ENCODE data around the gene RANGAP1. TPM values are rescaled to one million over a fixed set of nuclear protein-coding genes. Genes with fewer than 3 reads are reported as not detected.
A peak's percentile ranks its signal among the peaks of the same experiment; 100 is the strongest.

RANGAP1 gene
- total and polyA plus RNA-seq, 3 experiments from 2014 or later, result 26.9 to 182 (median 170) TPM

DNA sequence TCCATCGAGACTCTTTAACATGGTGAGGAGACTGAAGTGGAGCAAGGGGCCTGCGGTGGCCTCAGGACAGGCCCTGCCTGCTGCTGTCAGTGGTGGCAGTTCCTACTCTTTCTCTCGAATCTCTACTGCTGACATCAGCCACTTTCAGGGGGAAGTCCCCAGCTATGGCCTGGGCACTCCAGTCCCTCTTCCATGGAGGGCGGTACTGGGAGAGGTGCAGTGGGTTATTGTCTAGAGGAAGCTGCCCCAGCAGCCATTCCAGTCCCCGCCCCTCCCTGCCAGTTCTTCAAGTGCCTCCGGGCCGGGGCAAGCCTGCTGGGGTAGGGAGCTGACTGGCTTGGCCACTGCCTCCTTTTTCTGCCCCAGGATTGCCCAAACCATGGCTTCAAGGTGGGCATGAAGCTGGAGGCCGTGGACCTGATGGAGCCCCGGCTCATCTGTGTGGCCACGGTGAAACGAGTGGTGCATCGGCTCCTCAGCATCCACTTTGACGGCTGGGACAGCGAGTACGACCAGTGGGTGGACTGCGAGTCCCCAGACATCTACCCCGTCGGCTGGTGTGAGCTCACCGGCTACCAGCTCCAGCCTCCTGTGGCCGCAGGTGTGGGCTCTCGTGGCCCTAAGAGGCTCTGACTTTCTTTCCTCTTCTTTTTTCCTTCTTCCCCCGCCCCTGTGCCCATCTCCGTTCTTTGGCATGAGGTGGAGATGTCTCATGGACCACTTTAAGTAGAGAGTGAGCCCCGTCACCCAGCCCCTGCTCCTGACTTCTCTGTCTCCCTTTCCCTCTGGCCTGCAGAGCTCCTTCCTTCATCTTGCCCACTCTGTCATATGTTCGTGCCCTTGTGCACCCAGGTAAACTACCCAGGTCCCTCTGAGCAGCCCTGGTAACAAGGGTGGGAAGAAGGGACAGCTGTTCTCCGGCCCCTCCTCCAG, 59.0 kb downstream of the RANGAP1 start:
- no peak for DNase-seq
- Mint-ChIP-seq H3K36me3 (peaks cover 0 to 87% (median 0%) of the 10 kb centered on the region in 3 donors), H3K4me1 (no peaks in the 10 kb centered on the region), H3K4me3 (no peak overlapping the region), H3K9me3 (no peaks in the 10 kb centered on the region), H3K27ac (peak overlapping the region in 2 of 8 donors; percentile 60 to 82), H3K27me3 (no peaks in the 10 kb centered on the region)
- ChIA-PET CTCF (interaction anchor here (1.3 kb wide), 1 partner anchor 10 kb away, joined by 8 read pairs; no protein-coding TSS in a partner anchor), POLR2A (no interaction called here)
- no peaks in the 10 kb centered on the region for H3K4me1 ChIP-seq (ENCODE audit: insufficient read depth, low read length)
- no peak overlapping the region for H3K4me3 ChIP-seq (ENCODE audit: low read length)
- H3K27ac ChIP-seq (ENCODE audit: low read depth, low read length), result no peak overlapping the region
- H3K27me3 ChIP-seq (ENCODE audit: insufficient read depth, low read length, poor library complexity, severe bottlenecking), result no peaks in the 10 kb centered on the region
- peaks cover 17% of the 10 kb centered on the region for H3K36me3 ChIP-seq (ENCODE audit: insufficient read depth, low read length)
- H3K9me3 ChIP-seq (ENCODE audit: low read length), result no peaks in the 10 kb centered on the region

DNA sequence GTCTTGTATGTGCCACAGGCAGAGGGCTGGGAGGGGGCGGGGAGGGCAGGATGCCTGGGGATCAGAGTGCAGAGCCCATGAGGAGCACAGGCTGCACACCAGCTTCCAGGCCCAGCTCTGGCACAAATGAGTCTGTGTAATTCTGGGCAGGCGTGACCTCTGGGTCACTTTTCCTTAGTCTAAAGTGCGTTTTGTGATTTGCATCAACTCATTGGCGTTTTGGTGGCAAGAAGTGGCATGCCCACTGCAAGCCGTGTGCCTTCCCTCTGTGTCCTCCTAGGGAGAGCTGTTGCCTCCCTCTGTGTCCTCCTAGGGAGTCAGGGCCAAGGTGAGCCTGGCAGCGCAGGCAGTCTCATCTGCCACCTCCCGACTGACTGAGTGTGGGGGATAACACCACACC, 62.5 kb downstream of the RANGAP1 start:
- peak overlapping the region in 1 of 8 donors; percentile 79 for H3K27ac Mint-ChIP-seq
- H3K4me3 Mint-ChIP-seq, result no peak overlapping the region
- H3K9me3 Mint-ChIP-seq, result no peaks in the 10 kb centered on the region
- ChIA-PET CTCF (interaction anchor here (0.7 to 1.5 kb wide), 2 partner anchors 14 to 301 kb away, joined by 3 to 4 read pairs; no protein-coding TSS in a partner anchor), POLR2A (no interaction called here)
- Histone ChIP-seq H3K27ac (ENCODE audit: low read depth, low read length) (no peak overlapping the region), H3K27me3 (ENCODE audit: insufficient read depth, low read length, poor library complexity, severe bottlenecking) (no peaks in the 10 kb centered on the region), H3K36me3 (ENCODE audit: insufficient read depth, low read length) (peaks cover 29% of the 10 kb centered on the region), H3K9me3 (ENCODE audit: low read length) (no peaks in the 10 kb centered on the region), H3K4me1 (ENCODE audit: insufficient read depth, low read length) (no peaks in the 10 kb centered on the region), H3K4me3 (ENCODE audit: low read length) (no peak overlapping the region)
- no peak for DNase-seq
- H3K27me3 Mint-ChIP-seq, result no peaks in the 10 kb centered on the region
- H3K4me1 Mint-ChIP-seq, result peaks cover 0 to 2% (median 0%) of the 10 kb centered on the region in 3 donors
- H3K36me3 Mint-ChIP-seq, result peaks cover 4 to 84% (median 5%) of the 10 kb centered on the region in 3 donors

DNA sequence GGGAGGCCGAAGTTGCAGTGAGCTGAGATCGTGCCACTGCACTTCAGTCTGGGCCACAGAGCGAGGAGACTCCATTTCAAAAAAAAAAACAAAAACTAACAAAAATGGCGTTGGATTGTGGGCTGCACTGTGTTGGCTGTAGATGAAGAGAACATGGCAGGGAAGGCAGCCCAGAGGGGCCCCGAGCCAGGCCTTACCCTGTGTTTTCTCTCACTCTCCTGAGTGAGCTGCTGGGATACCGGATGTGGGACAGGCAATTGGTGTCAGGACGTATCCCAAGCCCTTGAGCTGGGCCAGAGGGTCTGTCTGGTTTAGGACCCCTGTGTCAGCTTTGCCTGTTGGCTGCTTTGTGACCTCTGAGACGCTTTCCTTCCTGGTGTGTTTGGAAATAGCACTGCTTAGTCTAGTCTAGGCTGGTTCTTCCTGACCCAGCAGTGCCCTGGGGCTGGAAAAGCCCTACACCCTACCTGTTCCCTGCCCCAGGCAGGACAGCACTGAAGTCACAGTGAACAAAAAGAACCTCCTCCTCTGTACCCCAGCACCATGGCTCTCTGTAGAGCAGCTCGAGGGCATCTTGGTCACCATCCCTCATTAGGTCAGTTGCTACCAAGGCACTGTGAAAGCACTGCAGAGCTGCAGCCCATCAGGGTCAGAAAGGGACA, 63.0 kb downstream of the RANGAP1 start:
- no peaks in the 10 kb centered on the region for H3K9me3 ChIP-seq (ENCODE audit: low read length)
- Mint-ChIP-seq H3K36me3 (peaks cover 4 to 81% (median 5%) of the 10 kb centered on the region in 3 donors), H3K27me3 (no peaks in the 10 kb centered on the region), H3K27ac (peak overlapping the region in 2 of 8 donors; percentile 45 to 79), H3K9me3 (no peaks in the 10 kb centered on the region), H3K4me1 (peaks cover 2% of the 10 kb centered on the region in 3 donors), H3K4me3 (no peak overlapping the region)
- peaks cover 1% of the 10 kb centered on the region for H3K4me1 ChIP-seq (ENCODE audit: insufficient read depth, low read length)
- ChIA-PET CTCF (interaction anchor here (0.7 to 1.5 kb wide), 2 partner anchors 15 to 300 kb away, joined by 3 to 4 read pairs; no protein-coding TSS in a partner anchor), POLR2A (no interaction called here)
- H3K27me3 ChIP-seq (ENCODE audit: insufficient read depth, low read length, poor library complexity, severe bottlenecking), result no peaks in the 10 kb centered on the region
- H3K27ac ChIP-seq (ENCODE audit: low read depth, low read length), result no peak overlapping the region
- DNase-seq, result no peak
- no peak overlapping the region for H3K4me3 ChIP-seq (ENCODE audit: low read length)
- peaks cover 29% of the 10 kb centered on the region for H3K36me3 ChIP-seq (ENCODE audit: insufficient read depth, low read length)

DNA sequence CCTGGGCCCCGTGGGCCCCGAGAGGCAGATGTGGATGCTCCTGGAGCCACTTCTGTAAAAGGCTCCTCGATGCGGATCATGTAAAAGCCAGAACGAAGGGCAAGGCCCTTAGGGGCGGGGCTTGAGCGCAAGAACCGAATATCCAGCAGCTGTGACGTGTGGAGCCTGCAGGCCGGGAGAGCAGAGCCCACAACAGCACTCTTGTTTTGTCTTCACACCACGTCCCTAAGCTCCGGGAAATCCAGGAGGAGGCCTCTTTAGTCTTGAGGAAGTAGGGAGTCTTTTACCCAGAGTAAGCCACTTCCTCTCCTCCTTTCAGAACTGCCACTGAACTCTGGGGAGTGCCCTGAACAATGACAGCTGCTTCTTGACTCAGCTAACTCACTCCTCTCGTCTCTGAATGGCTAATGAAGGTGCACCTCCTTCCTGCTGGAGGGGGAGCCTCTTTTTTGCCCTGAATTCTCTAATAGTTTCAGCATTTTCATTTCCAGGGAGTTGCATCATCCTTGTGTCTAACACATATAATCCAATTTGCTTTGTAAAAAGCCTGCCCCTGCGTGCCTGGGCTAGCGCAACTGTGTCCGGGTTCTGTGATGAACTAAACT, 68.3 kb downstream of the RANGAP1 start:
- POLR2A ChIA-PET, result no interaction called here

DNA sequence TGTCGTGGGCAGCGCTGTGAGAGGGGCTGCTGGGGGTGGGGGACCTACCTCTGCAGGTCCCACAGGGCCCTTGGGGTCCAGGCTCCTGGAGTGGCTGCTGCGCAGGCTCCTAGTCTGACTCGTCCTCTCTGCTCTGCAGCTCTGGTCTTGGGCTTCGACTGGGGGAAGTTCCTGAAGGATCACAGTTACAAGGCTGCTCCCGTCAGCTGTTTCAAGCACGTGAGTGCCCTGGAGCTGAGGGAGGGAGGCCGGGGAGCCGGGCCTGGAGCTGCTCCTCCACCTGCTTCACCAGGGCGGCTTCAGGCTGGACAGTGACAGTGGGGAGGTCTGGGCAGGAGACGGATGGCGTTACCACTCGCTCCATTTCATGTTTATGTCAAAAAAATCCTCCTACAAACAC, 69.0 kb downstream of the RANGAP1 start:
- Mint-ChIP-seq H3K9me3 (no peaks in the 10 kb centered on the region), H3K4me3 (no peak overlapping the region), H3K27ac (peak overlapping the region in 1 of 8 donors; percentile 79), H3K27me3 (no peaks in the 10 kb centered on the region), H3K4me1 (peaks cover 13 to 22% (median 14%) of the 10 kb centered on the region in 3 donors), H3K36me3 (peaks cover 8 to 69% (median 17%) of the 10 kb centered on the region in 3 donors)
- no peak overlapping the region for H3K27ac ChIP-seq (ENCODE audit: low read depth, low read length)
- no peaks in the 10 kb centered on the region for H3K9me3 ChIP-seq (ENCODE audit: low read length)
- peaks cover 25% of the 10 kb centered on the region for H3K36me3 ChIP-seq (ENCODE audit: insufficient read depth, low read length)
- no peaks in the 10 kb centered on the region for H3K27me3 ChIP-seq (ENCODE audit: insufficient read depth, low read length, poor library complexity, severe bottlenecking)
- CTCF ChIA-PET, result no interaction called here
- peaks cover 11% of the 10 kb centered on the region for H3K4me1 ChIP-seq (ENCODE audit: insufficient read depth, low read length)
- no peak for DNase-seq
- POLR2A ChIA-PET, result no interaction called here
- no peak overlapping the region for H3K4me3 ChIP-seq (ENCODE audit: low read length)

More for the DNA sequence above, 68.3 kb downstream of the RANGAP1 start:
- H3K27ac Mint-ChIP-seq, result peak overlapping the region in 6 of 8 donors; percentile 37 to 87 (median 62)
- H3K36me3 Mint-ChIP-seq, result peaks cover 8 to 70% (median 16%) of the 10 kb centered on the region in 3 donors
- peak in 1 of 5 donors; percentile 25 for DNase-seq
- no peaks in the 10 kb centered on the region for H3K27me3 Mint-ChIP-seq
- Histone ChIP-seq H3K36me3 (ENCODE audit: insufficient read depth, low read length) (peaks cover 25% of the 10 kb centered on the region), H3K4me1 (ENCODE audit: insufficient read depth, low read length) (peaks cover 11% of the 10 kb centered on the region), H3K4me3 (ENCODE audit: low read length) (no peak overlapping the region), H3K27me3 (ENCODE audit: insufficient read depth, low read length, poor library complexity, severe bottlenecking) (no peaks in the 10 kb centered on the region), H3K9me3 (ENCODE audit: low read length) (no peaks in the 10 kb centered on the region), H3K27ac (ENCODE audit: low read depth, low read length) (no peak overlapping the region)
- H3K9me3 Mint-ChIP-seq, result no peaks in the 10 kb centered on the region
- H3K4me1 Mint-ChIP-seq, result peaks cover 12 to 22% (median 13%) of the 10 kb centered on the region in 3 donors
- peak overlapping the region in 3 of 7 donors; percentile 23 to 33 (median 25) for H3K4me3 Mint-ChIP-seq
- CTCF ChIA-PET, result no interaction called here

DNA sequence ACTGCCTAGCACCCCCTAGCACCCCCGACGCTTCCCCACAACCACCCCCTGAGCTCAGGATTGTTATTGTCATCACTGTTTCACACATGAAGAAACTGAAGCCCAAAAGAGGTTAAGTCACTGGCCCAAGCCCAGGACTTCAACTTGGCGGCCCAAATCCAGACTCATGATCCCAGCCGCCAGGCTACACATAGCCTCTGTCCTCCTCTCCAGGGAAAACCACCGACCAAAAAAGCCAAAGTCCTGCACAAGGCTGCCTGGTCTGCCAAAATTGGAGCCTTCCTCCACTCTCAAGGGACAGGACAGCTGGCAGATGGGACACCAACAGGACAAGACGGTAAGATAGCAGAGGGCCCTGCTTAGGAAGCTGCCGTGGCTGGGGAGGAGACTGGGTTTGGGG, 70.1 kb downstream of the RANGAP1 start:
- no peaks in the 10 kb centered on the region for H3K9me3 Mint-ChIP-seq
- Histone ChIP-seq H3K4me1 (ENCODE audit: insufficient read depth, low read length) (peaks cover 11% of the 10 kb centered on the region), H3K36me3 (ENCODE audit: insufficient read depth, low read length) (peaks cover 22% of the 10 kb centered on the region), H3K27me3 (ENCODE audit: insufficient read depth, low read length, poor library complexity, severe bottlenecking) (no peaks in the 10 kb centered on the region), H3K27ac (ENCODE audit: low read depth, low read length) (no peak overlapping the region), H3K4me3 (ENCODE audit: low read length) (no peak overlapping the region), H3K9me3 (ENCODE audit: low read length) (no peaks in the 10 kb centered on the region)
- H3K27ac Mint-ChIP-seq, result no peak overlapping the region
- no peak overlapping the region for H3K4me3 Mint-ChIP-seq
- peaks cover 4 to 63% (median 14%) of the 10 kb centered on the region in 3 donors for H3K36me3 Mint-ChIP-seq
- H3K4me1 Mint-ChIP-seq, result peaks cover 12 to 22% (median 13%) of the 10 kb centered on the region in 3 donors
- H3K27me3 Mint-ChIP-seq, result no peaks in the 10 kb centered on the region
- POLR2A ChIA-PET, result no interaction called here
- DNase-seq, result no peak
- CTCF ChIA-PET, result interaction anchor here (1.1 kb wide), 1 partner anchor 22 kb away, joined by 3 read pairs; no protein-coding TSS in a partner anchor

DNA sequence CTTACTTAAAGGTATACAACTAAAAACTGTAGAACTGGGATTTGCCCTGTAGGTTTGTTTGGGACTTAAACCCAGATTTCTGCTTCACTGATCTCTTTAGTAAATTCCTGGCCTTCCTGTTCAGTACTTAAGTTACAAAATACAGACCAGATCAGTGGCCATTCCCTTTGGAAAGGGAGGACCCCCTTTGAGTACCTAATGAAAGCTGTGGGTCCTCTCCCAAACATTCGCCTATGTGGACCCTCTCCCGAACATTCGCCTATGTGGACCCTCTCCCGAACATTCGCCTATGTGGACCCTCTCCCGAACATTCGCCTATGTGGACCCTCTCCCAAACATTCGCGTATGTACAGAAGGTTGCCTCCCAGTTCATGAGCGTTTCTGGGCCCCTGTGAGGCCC, 70.6 kb downstream of the RANGAP1 start:
- POLR2A ChIA-PET, result no interaction called here
- peaks cover 4 to 63% (median 16%) of the 10 kb centered on the region in 3 donors for H3K36me3 Mint-ChIP-seq
- Histone ChIP-seq H3K4me1 (ENCODE audit: insufficient read depth, low read length) (peaks cover 11% of the 10 kb centered on the region), H3K4me3 (ENCODE audit: low read length) (no peak overlapping the region), H3K36me3 (ENCODE audit: insufficient read depth, low read length) (peaks cover 22% of the 10 kb centered on the region), H3K27ac (ENCODE audit: low read depth, low read length) (no peak overlapping the region), H3K9me3 (ENCODE audit: low read length) (no peaks in the 10 kb centered on the region), H3K27me3 (ENCODE audit: insufficient read depth, low read length, poor library complexity, severe bottlenecking) (no peaks in the 10 kb centered on the region)
- H3K27ac Mint-ChIP-seq, result no peak overlapping the region
- CTCF ChIA-PET, result interaction anchor here (1.1 kb wide), 1 partner anchor 22 kb away, joined by 3 read pairs; no protein-coding TSS in a partner anchor
- H3K9me3 Mint-ChIP-seq, result no peaks in the 10 kb centered on the region
- H3K4me1 Mint-ChIP-seq, result peaks cover 12 to 22% (median 13%) of the 10 kb centered on the region in 3 donors
- H3K4me3 Mint-ChIP-seq, result no peak overlapping the region
- no peaks in the 10 kb centered on the region for H3K27me3 Mint-ChIP-seq
- no peak for DNase-seq

All from CD8-positive, alpha-beta memory T cell (primary cell).